Lung microvascular endothelial cell (primary cell): ENCODE measurements around the gene OPN1MW2. TPM values are rescaled to one million over a fixed set of nuclear protein-coding genes. Genes with fewer than 3 reads are reported as not detected.
"Not testable (repeated sequence)": the region's sequence is repeated elsewhere in the genome, so short reads cannot be mapped to it uniquely, and the experiment has no call there.

Source experiments
- DNase-seq, 2 donors: peaks; one replicate each; pipeline versions ENCODE4 v3.0.0 to v3.0.0-alpha.2; 2010; ENCODE audit warnings: low read depth in 2 of 2
- total RNA-seq: library from RNA; depleted of rRNA; stranded (reverse); fragments of >200 nt; gene quantifications from 2 replicates; pipeline ENCODE4 v1.2.1, GENCODE V29; 2014

OPN1MW2 gene
- total RNA-seq, 1 donor from 2014 or later, result not detected

- not testable (repeated sequence) for DNase-seq
These were observed 49.7 kb downstream of the OPN1MW2 start for GRCh38 chrX:154269245-154269644.

Other genes starting within 250 kb of the OPN1MW2 start
- 10.0 and 10.3 TPM in 2 replicates for gene HCFC1, start 247.9 kb upstream of the OPN1MW2 start, total RNA-seq
- 3.2 and 4.8 TPM in 2 replicates for gene TMEM187, start 247.0 kb upstream of the OPN1MW2 start, total RNA-seq
- gene IRAK1, start 199.9 kb upstream of the OPN1MW2 start, total RNA-seq, result 47.7 and 63.1 TPM in 2 replicates
- 12.9 and 20.2 TPM in 2 replicates for gene MECP2, start 122.0 kb upstream of the OPN1MW2 start, total RNA-seq
- 0.22 and 0.60 TPM in 2 replicates for gene OPN1LW, start 75.5 kb upstream of the OPN1MW2 start, total RNA-seq
- 0.79 TPM in 1 of 2 replicates, not detected in the other for gene OPN1MW, start 37.2 kb upstream of the OPN1MW2 start, total RNA-seq
- 0.20 TPM in 1 of 2 replicates, not detected in the other for gene OPN1MW3, start 37.8 kb downstream of the OPN1MW2 start, total RNA-seq
- not detected in 2 replicates for gene TEX28, start 75.4 kb downstream of the OPN1MW2 start, total RNA-seq
- under 0.01 TPM in 1 of 2 replicates, not detected in the other for gene TKTL1, start 76.0 kb downstream of the OPN1MW2 start, total RNA-seq
- gene FLNA, start 154.9 kb downstream of the OPN1MW2 start, total RNA-seq, result 781 and 1,159 TPM in 2 replicates
- gene EMD, start 159.5 kb downstream of the OPN1MW2 start, total RNA-seq, result 14.5 and 18.1 TPM in 2 replicates
- 2,090 and 2,761 TPM in 2 replicates for gene RPL10, start 178.6 kb downstream of the OPN1MW2 start, total RNA-seq
- 79.1 and 86.3 TPM in 2 replicates for gene DNASE1L1, start 189.5 kb downstream of the OPN1MW2 start, total RNA-seq
- gene TAFAZZIN, start 191.8 kb downstream of the OPN1MW2 start, total RNA-seq, result 8.5 and 11.9 TPM in 2 replicates
- gene ATP6AP1, start 208.9 kb downstream of the OPN1MW2 start, total RNA-seq, result 53.6 and 64.3 TPM in 2 replicates
- 24.8 and 59.1 TPM in 2 replicates for gene GDI1, start 217.4 kb downstream of the OPN1MW2 start, total RNA-seq
- gene FAM50A, start 224.4 kb downstream of the OPN1MW2 start, total RNA-seq, result 45.8 and 51.0 TPM in 2 replicates
- 3.7 and 6.3 TPM in 2 replicates for gene PLXNA3, start 238.5 kb downstream of the OPN1MW2 start, total RNA-seq